HG03103 (cell line): ENCODE measurements around the gene FILIP1.

ENCODE experiments used
- ATAC-seq: cut with Tn5 transposase; IDR thresholded peaks from one replicate; pipeline ENCODE4 v1.9.1; 2021; ENCODE audit warnings: low read depth; ENCODE audit not compliant: unreplicated experiment

Gene FILIP1

GRCh38 chr6:75386050-75386770 is 107.4 kb downstream of the FILIP1 start:
- ATAC-seq = no peak

GRCh38 chr6:75384116-75384515 is 109.5 kb downstream of the FILIP1 start:
- ATAC-seq = no peak

DNA sequence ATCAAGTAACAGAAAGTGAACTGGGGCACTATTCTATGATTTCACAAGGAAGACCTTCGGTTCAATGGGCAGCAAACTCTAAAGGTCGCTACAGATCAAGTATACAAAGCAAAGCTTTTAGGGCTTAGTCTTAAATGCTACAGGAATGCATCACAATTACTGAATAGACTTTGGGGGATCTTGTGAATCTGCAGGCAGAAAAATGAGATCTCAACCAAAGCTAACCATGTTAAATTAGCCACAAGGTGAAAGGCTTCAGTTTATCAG is 111.0 kb downstream of the FILIP1 start:
- ATAC-seq = no peak

DNA sequence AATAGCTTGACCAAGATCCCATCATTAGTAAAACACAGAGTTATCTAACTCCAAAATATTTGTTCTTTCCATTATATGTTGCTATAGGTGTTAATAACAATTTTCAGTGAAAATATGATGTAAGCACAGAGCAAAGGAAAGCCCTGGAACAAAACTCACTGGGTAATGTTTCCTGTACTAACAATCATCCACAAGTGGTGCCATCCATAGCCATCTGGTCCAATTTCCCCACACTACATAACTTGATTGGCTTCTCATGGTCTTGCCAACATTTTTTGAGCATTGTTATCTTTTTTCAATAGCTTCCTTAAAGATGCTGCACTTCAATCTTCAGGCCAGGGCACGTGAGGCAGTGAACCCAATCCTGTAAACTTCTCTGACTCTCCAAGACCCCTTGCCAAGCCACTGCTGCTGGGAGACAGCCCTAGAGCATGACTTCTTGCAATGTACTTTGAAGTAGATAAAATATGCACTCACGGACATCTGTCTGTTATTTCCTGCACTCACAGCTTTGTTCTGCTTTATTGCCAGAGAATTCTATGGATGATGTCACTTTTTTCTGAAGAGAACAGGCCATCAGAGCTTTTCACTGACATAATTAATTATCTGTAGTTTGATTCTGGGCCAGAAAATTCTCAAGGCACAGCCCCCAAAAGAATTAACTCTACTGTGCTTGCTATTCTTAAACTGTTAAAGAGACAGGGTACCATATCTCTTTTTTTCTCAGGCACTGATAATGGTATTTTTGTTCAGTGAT is 111.5 kb downstream of the FILIP1 start:
- no peak for ATAC-seq

DNA sequence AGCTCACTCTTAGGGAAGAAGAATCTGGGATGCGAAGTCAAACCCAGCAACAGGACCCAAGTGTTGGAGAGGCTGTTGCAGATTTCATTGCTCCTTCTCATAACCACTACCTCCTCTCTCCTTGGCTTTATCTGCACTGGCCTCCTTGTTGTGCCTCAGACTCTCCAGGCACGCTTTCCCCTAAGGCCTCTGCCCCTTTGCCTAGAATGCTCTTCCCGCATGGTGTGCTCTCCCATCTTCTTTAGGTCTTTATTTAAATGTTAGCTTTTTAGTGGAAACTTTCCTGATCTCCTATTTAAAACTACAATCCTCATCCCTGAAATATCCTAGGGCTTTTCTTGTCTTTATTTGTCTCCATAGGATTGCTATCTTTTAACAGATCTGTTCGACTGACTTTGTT is 114.1 kb downstream of the FILIP1 start:
- ATAC-seq = no peak

GRCh38 chr6:75378101-75378500 is 115.5 kb downstream of the FILIP1 start:
- ATAC-seq = no peak

DNA sequence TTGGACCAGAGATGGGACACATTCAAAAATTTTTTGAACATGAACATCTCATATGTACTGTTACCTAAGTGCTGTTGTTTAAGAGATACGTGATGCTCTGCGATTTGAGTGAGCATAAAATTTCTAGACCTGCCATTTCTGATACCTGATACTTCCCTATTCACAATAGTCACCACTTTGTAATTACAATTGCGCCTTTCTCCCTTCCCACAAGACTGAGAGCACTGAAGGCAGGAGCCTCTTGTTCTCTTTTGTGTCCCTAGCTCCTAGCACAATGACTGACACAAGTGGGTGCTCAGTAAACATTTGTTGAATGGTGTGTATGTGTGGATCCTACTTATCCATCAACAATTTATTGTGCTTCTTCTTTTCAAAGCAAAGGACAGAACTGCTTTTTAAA is 116.2 kb downstream of the FILIP1 start:
- no peak for ATAC-seq

- no peak for ATAC-seq
These were observed 117.1 kb downstream of the FILIP1 start for GRCh38 chr6:75376347-75377024.

- no peak for ATAC-seq
These were observed 118.6 kb downstream of the FILIP1 start for GRCh38 chr6:75374961-75375400.

GRCh38 chr6:75372884-75373283 is 120.7 kb downstream of the FILIP1 start:
- no peak for ATAC-seq

- ATAC-seq = no peak
These were observed 123.6 kb downstream of the FILIP1 start for GRCh38 chr6:75370011-75370410.

DNA sequence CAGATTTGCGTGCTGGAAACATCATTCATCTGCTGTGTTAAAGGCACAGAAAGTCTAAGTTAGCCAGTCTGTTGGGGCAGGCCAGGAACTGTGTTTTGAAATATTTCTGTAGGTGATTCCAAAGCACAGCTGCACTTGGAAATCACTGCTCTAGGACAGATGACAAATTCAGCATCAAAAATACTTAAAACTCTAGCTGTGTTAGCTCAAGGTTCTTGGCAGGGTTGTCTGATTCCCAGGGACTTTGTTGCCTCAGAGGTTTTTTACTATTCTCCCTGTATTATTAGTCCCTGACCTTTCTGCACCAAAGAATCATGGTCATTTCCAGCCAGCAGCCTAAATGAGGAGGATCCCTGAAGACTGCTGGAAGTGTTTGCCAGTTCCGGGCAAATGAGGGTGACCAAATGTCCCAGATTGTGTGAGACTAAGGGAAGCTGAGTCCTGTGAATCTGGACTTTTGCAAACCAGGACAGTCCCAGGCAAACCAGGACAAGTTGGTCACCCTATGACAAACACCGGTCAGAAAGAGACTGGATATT is 124.7 kb downstream of the FILIP1 start:
- ATAC-seq = no peak

GRCh38 chr6:75368151-75368779 is 125.3 kb downstream of the FILIP1 start:
- ATAC-seq = no peak

GRCh38 chr6:75363304-75363703 is 130.3 kb downstream of the FILIP1 start:
- no peak for ATAC-seq

GRCh38 chr6:75353644-75354043 is 140.0 kb downstream of the FILIP1 start:
- ATAC-seq = no peak

DNA sequence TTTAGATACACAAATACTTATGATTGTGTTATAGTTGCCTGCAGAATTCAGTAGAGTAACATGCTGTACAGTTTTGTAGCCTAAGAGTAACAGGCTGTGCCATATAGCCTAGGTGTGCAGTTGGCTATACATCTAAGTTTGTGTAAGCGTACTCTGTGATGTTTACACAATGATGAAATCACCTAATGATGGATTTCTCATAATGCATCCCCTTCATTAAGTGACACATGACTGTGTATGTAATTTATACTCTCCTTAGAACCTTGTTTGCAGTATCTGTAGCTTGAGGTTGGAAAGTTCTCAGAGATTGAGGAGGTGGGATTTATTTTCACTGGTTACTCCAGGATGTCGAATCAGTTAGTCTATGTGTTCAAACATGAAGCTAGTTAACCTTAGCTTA is 142.0 kb downstream of the FILIP1 start:
- no peak for ATAC-seq

DNA sequence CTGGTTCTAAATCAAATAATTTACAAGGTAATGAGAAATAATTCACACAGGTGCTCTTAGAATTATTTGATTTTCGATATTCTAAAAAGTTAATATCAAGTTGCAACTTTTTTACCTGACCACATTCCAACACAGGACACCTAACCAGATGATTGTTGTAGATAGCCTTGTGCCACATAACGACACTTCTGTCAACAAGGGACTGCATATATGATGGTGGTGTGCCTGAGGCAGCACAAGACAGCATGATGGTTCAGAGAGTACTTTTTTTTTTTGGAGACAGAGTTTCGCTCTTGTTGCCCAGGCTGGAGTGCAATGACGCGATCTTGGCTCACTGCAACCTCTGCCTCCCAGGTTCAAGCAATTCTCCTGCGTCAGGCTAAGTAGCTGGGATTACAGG is 142.8 kb downstream of the FILIP1 start:
- ATAC-seq = no peak

- no peak for ATAC-seq
These were observed 143.4 kb downstream of the FILIP1 start for GRCh38 chr6:75350156-75350555.

GRCh38 chr6:75349262-75349984 is 144.2 kb downstream of the FILIP1 start:
- no peak for ATAC-seq

DNA sequence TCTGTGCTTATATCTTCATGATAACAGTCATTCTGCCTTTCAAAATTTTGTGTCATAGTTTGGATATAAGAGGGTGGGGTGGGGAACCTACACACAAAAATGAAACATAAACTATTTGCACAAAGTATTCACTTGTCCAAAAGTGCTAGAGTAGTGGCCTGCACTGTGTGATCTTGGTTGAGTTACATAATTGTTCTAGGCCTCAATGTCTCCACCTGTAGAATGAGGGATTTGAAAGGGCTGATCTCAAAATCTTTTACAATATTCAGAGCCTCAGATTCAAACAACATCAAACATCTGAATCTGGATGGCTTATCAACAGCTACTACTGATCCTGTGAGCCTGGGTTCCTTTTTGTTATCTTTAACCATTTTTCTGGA is 144.7 kb downstream of the FILIP1 start:
- ATAC-seq = no peak
